HG02943 (cell line): ENCODE measurements around the gene CCDC88C.

Experiments
- ATAC-seq: cut with Tn5 transposase; IDR thresholded peaks from one replicate; pipeline ENCODE4 v1.9.1; 2021; ENCODE audit warnings: mild to moderate bottlenecking, low read depth, moderate library complexity; ENCODE audit not compliant: unreplicated experiment

The CCDC88C gene

GRCh38 chr14:91299121-91300115 lies 118.2 kb downstream of the CCDC88C start:
- ATAC-seq = no peak

- no peak for ATAC-seq
Observed at GRCh38 chr14:91298576-91298975, 119.0 kb downstream of the CCDC88C start.

- ATAC-seq = no peak
Observed at GRCh38 chr14:91297081-91297711, 120.4 kb downstream of the CCDC88C start.

- no peak for ATAC-seq
Observed at GRCh38 chr14:91295851-91296796, 121.5 kb downstream of the CCDC88C start.

GRCh38 chr14:91295276-91295845 lies 122.3 kb downstream of the CCDC88C start:
- no peak for ATAC-seq

- no peak for ATAC-seq
Observed at GRCh38 chr14:91294153-91294552, 123.5 kb downstream of the CCDC88C start.

- ATAC-seq = no peak
Observed at GRCh38 chr14:91293281-91293680, 124.3 kb downstream of the CCDC88C start.

GRCh38 chr14:91292491-91292890 lies 125.1 kb downstream of the CCDC88C start:
- no peak for ATAC-seq

GRCh38 chr14:91291786-91292405 lies 125.7 kb downstream of the CCDC88C start:
- no peak for ATAC-seq

GRCh38 chr14:91290986-91291385 lies 126.6 kb downstream of the CCDC88C start:
- no peak for ATAC-seq

- no peak for ATAC-seq
Observed at GRCh38 chr14:91289464-91289863, 128.2 kb downstream of the CCDC88C start.

GRCh38 chr14:91288876-91289275 lies 128.7 kb downstream of the CCDC88C start:
- ATAC-seq = no peak

GRCh38 chr14:91286530-91286937 lies 131.1 kb downstream of the CCDC88C start:
- ATAC-seq = no peak

GRCh38 chr14:91284791-91285548 lies 132.7 kb downstream of the CCDC88C start:
- no peak for ATAC-seq

- ATAC-seq = no peak
Observed at GRCh38 chr14:91284146-91284790, 133.4 kb downstream of the CCDC88C start.

GRCh38 chr14:91283666-91284065 lies 134.0 kb downstream of the CCDC88C start:
- no peak for ATAC-seq

- no peak for ATAC-seq
Observed at GRCh38 chr14:91282954-91283645, 134.5 kb downstream of the CCDC88C start.

GRCh38 chr14:91281346-91281745 lies 136.3 kb downstream of the CCDC88C start:
- ATAC-seq = no peak
